Measurements from ENCODE around the gene JPH2.

The JPH2 gene

DNA sequence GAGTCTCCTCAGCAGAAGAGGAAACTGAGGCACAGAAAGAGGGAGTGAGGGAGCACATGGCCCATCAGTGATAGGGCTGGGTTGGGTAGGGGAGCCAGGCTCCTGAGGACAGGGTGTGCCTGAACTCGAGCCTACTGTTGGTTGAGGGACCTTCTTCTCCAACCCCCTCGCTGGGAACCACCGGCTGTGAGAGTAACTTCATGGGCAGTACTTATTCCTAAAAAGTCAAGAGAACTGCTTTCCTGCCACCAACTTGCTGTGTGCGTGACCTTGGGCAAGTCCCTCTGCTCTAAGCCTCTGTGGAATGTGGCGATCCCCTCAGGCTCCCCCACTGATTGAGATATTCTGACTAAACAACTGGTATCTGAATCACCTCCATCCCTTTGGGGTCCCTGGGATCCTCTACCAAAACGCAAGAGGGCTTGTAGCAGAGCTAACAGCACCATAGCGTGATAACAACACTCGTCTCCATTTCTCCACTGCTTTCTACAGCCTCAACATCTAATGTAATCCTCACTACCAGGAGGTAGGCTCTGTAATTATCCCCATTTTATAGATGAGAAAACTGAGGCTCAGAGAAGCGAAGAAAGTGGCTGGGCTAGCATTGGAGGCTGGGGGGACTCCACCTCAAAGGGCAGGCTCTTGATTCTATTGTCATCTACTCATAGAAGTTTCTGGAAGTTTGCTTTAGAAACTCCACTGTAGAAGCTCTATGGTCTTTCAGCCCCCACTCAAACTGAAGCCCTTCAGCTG lies 76.0 kb downstream of the JPH2 start:
- no peak for FAIRE-seq
- DNase-seq (ENCODE audit: extremely low spot score, insufficient read length, low read depth): no peak

DNA sequence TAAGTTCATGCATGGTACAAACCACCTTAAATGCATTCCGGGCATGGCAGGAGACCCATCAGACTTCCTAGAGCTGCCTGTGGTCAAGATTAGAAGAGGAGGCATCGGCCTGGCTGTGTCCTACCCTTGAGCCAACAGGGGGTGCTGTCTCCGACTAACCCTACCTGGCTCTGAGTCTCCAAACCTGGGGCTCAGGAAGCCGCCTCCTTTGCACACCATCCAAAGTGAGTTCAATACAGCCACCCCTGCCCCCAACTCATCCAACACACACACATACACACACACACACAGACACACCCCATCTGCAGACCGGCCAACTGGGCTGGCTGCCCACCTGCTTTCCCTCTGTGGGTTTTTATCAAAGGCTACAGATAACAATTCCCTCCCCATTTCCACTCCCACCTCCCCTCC lies 77.0 kb downstream of the JPH2 start:
- DNase-seq (ENCODE audit: extremely low spot score, insufficient read length, low read depth): no peak
- no peak for FAIRE-seq

DNA sequence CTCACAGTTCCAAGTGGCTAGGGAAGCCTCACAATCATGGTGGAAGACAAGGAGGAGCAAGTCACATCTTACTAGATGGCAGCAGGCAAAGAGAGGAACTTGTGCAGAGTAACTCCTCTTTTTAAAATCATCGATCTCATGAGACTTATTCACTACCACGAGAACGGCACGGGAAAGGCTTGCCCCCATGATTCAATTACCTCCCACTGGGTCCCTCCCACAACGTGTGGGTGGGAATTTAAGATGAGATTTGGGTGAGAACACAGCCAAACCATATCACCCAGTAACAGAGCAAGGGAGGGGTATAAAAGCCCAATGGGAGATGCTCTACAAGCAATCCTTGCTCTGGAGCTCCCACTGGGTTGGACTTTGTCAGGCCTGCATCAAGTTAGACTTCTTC lies 80.4 kb downstream of the JPH2 start:
- no peak for FAIRE-seq
- no peak for DNase-seq (ENCODE audit: extremely low spot score, insufficient read length, low read depth)

DNA sequence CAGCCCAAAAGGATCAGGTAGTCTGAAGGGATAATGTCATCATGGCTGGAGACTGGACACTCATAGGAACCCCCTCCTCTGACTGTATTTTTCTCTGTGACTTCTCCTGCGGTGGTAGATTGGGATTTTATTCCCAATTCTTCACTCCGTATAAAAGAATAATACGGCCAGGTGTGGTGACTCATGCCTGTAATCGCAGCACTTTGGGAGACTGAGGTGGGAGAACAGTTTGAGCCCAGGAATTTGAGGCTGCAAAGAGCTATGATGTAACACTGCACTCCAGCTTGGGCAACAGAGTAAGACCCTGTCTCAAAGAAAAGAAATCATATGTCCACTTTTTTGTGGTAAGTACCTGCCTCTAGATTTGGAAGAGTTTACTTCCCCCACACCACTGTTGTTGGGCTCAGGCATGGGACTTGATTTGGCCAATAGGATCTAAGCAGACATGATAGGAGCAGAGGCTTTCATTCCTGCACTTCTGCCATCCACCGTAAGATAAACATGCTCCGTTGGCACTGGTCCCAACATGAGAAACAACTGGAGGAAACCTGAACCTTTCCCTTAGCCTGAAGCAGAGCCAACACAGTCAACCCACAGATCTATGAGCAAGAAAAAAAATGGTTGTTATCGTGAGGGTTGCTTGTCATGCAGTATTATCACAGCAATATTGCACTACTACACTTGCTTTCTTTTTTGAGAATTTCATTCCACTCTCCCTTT lies 82.0 kb downstream of the JPH2 start:
- DNase-seq (ENCODE audit: extremely low spot score, insufficient read length, low read depth) (no peak), FAIRE-seq (no peak)

DNA sequence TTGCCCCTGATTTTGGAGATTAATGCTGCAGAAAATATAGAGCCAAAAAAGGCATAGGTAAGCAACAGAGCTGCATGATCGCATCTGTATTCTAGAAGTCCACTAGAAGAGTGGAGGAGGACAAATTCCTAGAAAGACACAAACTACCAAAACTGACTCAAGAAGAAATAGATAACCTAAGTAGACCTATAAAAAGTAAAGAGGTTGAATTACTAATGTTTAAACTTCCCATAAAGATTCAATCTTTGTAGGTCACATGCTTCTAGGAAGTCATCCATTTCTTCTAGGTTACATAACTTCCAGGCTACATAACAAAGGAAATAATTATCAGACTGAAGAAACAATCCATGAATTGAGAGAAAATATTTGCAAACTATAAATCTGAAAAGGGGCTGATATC lies 84.4 kb downstream of the JPH2 start:
- no peak for DNase-seq (ENCODE audit: extremely low spot score, insufficient read length, low read depth)
- no peak for FAIRE-seq

DNA sequence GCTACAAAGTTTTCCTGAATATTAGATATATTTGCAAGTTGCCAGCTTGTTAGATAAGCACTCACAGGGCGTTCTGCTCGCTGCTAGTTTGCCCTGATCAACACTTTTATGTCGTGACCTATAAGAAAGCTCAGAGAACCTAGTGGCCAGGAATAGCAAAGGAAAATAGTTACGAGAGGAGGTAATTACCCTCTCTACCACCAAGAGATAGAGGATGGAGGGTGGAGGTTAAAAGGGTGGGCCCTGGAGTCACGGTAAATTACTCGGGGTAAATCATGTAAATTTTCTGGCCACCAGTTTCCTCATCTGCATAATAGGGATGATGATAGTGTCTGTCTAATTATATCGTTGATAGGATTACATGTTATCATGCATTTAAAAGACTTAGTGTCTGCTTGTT lies 87.2 kb downstream of the JPH2 start:
- DNase-seq (ENCODE audit: extremely low spot score, insufficient read length, low read depth) (no peak), FAIRE-seq (no peak)

DNA sequence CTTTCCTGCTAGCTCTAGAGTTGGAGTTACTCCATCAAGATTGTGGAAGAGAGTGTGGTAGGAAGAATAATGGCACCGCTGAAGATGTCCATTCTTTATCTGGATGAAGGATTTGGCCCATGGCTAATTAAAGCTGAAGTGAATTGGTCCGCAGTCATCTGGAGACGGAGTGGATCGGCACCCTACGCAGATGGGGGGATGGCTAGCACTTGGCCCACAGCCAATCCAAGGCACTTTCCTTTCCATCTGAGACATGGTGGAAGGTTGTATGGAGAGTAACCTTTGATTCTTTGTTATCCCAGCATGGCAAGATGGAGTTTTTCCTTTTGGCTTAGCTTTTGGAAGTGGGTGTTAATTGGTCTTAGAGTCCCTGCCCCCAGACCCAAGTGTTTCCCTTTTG lies 88.3 kb downstream of the JPH2 start:
- FAIRE-seq (no peak), DNase-seq (ENCODE audit: extremely low spot score, insufficient read length, low read depth) (no peak)

DNA sequence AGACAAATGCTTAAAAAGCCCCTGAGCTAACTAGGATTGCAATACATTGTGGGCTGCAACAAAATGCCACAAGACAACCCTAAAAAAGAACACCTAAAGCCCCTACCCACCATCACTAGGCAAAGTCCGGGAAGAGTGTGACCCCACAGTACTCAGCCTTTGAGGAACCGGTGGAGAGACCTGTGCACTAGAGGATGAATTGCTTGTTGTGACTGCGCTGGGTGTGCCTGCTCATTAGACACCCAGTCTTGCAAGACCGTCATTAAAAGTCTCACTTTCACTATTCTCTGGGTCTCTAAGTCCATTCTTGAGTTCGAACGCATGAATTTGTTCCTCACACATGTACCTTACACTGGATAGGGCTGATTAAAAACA lies 88.7 kb downstream of the JPH2 start:
- FAIRE-seq: no peak
- DNase-seq (ENCODE audit: extremely low spot score, insufficient read length, low read depth): no peak

DNA sequence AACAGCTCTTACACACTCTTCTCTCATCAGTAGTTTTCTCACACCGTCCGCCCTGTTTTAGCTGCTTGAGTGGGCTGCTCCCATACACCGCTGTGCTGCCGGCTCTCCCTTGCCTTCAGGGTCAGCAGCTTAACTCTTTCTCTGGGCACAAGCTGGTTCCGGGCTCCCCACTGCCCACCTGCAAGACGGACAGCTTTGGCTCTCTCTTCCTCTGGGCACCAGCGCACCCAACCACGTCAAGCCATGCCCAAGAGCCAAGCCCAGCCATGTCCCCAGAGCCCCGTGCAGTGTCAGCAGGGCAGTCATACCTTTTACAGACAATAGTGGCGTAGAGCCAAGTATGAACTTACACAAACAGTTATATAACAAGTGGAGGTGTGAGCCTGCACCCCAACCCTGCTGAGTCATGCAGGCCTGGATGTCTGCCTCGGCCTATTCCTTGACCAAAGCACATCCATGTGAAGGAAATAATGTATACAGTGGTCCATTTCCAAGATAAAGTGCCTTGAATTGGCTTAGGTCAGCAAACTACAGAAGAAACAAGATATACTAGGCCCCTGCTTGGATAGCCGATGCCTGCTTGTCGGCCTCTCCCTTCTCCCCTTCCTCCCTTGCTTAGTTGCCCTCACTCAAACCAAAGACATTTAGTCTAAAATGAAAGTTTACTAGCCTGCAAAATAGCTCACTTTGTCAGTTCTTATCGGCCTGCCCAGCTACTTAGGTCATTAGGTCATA lies 89.3 kb downstream of the JPH2 start:
- no peak for DNase-seq (ENCODE audit: extremely low spot score, insufficient read length, low read depth)
- FAIRE-seq: no peak

DNA sequence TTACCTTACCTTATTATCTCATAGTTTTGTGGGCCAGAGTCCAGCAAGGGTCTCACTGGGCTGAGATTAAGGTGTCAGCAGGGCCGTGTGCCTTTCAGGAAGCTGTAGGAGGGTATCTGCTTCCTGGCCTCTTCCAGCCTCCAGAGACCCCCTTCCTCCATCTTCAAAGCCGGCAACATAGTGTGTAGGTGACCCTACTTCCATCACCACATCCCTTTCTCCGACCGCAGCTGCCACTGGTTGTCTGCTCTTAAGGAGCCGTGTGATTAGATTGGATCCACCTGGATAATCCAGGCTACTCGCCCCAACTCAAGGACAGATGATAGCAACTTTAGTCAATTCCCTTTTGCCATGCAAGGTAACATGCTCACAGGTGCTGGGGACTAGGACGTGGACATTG lies 91.2 kb downstream of the JPH2 start:
- DNase-seq (ENCODE audit: extremely low spot score, insufficient read length, low read depth) (no peak), FAIRE-seq (no peak)

DNA sequence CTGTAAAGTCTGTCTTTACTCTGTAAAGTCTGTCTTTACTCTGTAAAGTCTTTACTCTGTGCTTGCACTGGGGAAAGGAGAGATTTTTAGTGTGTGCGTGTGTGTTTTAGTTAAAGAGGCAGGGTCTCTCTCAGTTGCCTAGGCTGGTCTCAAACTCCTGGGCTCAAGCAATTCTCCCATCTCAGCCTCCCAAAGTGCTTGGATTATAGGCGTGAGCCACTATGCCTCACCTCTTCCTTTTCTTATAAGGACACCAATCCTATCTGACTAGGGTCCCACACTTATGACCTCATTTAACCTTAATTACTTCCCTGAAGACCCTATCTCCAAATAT lies 93.8 kb downstream of the JPH2 start:
- DNase-seq (ENCODE audit: extremely low spot score, insufficient read length, low read depth) (no peak), FAIRE-seq (no peak)

DNA sequence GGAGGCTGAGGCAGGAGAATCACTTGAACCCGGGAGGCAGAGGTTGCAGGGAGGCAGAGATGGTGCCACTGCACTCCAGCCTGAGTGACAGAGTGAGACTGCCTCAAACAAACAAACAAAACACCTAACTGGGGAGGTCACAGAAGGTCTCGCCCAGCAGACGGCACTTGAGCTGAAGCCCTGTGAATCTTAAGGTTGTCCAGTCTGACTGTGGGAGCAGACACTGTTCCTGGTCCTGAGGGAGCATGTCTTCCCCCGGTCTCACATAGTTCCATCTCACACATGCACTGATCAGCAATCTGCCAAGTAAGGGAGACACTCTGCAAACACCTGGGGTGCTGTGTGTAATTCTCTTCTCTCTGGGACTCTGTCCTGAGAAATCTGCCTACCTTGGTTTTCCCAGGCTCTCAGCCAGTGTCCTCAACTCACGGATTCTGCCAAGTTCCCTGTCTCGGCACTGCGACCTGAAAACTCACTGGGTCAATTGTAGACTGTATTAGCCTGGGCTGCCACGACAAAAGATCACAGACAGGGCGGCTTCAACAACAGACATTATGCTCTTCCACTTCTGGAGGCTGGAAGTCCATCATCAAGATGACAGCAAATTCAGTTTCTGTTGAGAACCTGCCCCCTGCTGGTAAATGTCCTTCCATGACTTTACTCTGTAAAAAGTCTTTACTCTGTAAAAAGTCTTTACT lies 94.3 kb downstream of the JPH2 start:
- FAIRE-seq (peak; percentile 68), DNase-seq (ENCODE audit: extremely low spot score, insufficient read length, low read depth) (no peak)

DNA sequence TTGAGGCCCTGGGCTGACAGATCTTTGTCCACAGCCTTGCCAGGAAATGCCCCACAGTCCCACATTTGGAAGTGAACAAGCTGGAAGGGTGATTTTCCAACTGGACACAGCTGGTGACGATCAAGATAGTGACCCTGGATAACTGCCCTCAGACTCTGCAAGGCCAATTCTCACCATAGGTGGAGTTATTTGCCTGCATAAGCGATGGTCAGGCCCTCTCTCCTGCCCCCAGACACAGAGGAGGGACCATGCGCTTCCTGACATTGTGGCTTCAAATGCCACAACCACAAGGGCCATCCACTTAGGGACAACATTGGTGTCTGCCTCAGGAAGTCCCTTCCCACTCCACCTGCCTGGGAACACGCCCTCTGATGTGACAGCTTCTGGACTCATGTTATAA lies 96.0 kb downstream of the JPH2 start:
- FAIRE-seq (no peak), DNase-seq (ENCODE audit: extremely low spot score, insufficient read length, low read depth) (no peak)

DNA sequence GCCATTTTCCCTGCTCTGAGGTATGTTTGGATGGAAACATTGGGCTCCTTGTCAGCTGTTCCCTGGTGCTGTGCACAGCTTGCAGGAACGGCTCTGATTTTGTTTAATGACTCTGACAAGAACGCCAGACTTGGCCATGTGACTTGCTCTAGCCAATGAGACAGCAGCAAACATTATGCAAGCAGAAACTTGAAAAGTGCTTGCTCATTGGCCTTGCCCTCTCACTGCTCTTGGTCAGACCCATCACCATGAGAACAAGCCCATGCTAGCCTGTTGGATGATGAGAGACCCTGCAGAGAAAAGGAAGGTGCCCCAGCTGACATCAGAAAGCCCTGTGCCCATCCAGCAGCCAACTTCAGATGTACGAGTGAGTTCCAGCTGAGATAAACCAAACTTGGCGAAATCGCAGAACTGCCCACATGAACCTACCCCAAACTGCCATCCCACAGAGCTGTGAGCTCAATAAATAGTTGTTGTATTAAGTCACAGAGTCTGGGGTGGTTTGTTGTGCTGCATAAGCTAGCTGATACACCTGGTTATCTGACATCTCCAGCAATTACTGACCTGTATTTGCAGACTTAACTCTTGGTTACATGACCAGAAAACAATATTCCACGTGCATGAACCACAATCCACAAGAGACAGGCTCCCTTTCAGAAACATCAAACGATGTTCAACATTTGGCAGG lies 96.9 kb downstream of the JPH2 start:
- peak; percentile 75 for FAIRE-seq
- no peak for DNase-seq (ENCODE audit: extremely low spot score, insufficient read length, low read depth)

DNA sequence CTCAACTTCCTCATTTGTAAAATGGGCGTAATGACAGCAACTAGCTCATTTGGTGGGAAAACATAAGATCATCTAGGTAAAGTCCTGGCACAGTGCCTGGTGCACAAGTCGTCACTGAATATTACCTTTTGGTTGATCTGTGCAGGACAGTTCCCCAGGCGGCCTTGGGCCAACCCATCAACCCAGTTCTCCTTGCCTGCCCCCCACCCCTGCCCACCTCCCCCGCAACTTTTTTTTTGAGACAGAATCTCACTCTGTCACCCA lies 99.2 kb downstream of the JPH2 start:
- FAIRE-seq: no peak

DNA sequence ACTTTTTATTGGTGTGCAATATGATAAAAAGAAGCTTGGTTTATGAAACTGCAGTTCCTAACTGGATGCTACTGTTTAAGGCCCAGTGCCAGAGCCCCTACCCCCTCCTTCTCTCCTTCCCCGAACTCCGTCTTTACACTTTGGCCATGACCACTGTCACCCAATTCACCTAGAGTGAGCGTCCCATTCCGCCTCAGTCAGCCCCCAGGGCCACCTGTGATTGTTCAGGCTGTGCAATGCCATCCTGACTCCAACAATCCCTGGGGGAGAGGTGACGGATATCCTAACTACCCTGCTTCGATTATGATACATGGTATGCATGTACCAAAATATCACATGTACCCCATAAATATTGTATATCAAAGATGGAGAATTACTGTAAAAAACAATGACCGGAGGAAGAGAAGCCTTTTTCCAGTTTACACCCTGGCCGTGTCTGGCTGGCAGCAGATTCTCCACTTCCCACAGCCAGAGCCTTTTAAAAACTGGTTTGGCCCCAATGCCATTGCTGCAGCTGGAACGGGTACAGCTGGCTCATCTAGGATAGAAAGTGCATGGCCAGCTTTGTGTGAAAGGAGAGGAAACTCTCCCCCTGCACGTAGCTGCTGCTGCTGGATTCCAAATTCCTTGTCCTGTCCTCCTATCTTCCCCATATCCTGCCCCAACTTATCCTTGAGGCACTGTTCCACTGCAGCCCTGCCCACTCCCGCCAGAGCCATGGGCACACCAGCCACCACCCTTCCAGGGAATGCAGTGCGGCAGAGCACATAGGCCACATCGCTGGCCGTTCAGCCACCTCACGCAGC lies 99.7 kb downstream of the JPH2 start:
- no peak for FAIRE-seq

More for the DNA sequence above, 99.2 kb downstream of the JPH2 start:
- DNase-seq (ENCODE audit: extremely low spot score, insufficient read length, low read depth): no peak

DNA sequence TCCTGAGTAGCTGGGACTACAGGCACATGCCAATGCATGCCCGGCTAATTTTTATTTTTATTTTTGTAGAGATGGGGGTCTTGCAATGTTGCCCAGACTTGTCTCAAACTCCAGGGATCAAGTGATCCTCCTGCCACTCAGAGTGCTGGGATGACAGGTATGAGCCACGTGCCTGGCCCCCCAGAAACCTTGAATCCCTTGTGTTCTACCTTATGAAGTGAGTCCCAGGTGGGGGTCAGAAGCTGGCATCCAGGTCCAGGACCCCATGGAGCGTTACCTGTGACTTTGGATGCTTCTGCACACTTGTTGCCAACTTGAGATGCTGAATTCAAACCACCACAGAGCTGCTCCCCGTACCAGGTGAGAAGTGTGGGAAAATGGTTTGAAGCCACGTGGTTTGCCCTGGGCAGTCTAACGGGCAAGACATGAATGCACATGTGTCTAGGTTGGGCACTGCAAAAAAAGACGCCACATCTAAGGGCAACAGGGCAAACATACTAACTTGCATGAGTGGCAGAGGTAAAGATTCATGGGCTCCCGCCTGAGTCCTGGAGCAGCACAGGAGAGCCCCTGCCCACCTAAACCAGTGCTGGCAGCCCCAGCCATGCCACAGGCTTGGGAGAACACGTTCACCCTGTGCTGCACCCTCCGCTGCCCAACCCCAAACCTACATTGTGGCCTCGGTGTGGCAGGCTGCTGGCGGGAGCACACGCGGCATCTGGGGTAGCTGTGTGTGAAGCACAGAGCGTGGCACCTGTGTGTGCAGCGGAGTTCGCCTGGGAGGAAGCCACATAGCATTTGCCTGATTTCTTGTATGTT lies 101.2 kb downstream of the JPH2 start:
- DNase-seq (ENCODE audit: extremely low spot score, insufficient read length, low read depth) (no peak), FAIRE-seq (no peak)

More for the DNA sequence above, 99.7 kb downstream of the JPH2 start:
- no peak for DNase-seq (ENCODE audit: extremely low spot score, insufficient read length, low read depth)

DNA sequence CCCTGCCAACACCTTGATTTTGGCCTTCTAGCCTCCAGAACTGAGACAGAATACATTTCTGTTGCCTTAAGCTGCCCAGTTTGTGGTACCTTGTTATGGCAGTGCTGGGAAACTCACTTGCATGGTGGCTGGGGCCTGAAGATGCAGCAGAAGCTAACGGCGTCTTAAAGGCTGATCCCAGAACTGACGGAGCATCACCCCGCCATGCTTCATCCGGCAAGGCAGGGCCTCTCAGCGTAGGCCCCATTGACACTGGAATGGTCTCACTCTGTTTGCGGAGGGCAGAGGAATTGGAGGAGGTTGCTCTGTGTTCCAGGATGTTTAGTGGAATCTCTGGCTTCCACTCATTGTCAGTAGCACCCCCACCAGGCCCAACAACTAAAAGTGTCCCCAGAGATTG lies 102.1 kb downstream of the JPH2 start:
- DNase-seq (ENCODE audit: extremely low spot score, insufficient read length, low read depth) (no peak), FAIRE-seq (no peak)

DNA sequence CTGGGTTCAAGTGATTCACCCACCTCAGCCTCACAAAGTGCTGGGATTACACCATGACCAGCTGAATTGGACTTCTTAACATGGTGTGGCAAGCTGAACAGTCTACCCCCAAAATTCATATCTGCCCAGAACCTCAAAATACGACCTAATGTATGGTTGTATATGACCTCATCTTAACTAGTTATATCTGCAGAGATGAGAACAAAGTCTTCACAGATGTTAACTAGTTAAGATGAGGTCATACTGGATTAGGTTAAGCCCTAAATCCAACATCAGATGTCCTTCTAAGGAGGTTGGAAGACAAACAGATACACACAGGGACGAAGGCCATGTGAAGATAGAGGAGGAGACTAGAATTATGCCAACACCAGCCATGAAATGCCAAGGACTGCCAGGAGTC lies 102.5 kb downstream of the JPH2 start:
- no peak for FAIRE-seq
- no peak for DNase-seq (ENCODE audit: extremely low spot score, insufficient read length, low read depth)

Measured in GM18507 (cell line).